ENCODE results near the gene AGBL1.

DNA sequence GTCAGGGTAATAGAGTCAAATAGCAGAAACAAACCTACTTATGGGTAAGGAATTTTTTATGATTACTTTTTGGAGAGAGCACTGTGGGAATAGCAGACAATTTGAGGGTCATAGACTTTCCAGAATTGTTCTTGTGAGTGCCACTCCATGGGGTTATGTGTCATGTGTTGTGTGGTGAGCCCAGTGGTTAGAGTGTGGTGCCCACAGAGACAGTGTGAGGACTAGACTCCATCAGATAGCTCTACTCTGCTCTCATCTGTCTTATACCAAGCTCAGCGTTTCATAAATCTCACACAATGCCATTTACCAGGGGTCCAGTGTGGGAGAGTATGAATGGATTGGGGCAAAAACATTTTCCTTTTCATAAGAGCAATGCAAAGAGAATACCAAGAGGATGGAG, 188.9 kb downstream of the AGBL1 start:
- no peak for TF ChIP-seq EZH2phosphoT487 (IDR thresholded peaks at IDR 0.05; ENCODE audit: insufficient read depth, low read depth)
- TF ChIP-seq EZH2 (IDR thresholded peaks at IDR 0.05; ENCODE audit: insufficient read depth, poor library complexity, severe bottlenecking), result no peak

All from GM23248 (cell line).